Measurements from ENCODE around the gene RELCH.

RELCH gene

DNA sequence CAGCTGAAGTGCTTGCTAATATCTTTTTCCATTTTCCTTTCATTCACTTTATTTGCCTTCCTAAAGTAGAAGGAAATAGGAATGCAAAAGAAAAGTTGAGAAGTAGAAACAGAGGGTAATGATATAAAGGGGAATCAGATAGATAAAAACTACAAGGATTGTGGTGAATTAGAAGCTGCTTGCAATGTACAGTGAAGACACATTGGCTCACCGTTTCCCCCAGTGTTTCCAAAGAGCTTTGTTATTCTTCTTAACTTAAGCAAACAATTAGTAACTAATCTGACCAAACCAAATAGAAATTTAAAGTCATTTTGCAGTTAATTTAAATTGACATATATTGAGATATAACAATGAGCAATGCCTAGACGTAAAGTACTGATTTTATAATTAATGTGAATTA lies 63.4 kb downstream of the RELCH start:
- DNase-seq, result no peak

DNA sequence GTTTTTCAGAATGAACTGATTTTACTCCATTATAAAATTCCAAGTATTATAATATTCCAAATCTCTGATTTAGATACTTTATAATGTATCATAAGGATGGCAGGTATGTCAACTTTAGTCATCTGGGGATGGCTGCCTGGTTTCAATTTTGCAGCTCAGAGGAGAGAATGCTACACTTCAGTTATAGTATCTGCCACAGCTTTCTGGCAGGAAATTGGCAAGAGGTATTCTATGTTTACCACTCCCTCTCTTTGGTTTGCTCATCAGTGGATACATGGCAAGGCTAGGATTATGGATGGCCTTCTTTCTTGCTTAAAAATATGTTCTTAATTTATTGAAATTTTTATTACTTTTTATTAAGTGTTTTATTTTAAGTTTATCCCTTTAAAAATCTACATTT lies 71.0 kb downstream of the RELCH start:
- no peak for DNase-seq

DNA sequence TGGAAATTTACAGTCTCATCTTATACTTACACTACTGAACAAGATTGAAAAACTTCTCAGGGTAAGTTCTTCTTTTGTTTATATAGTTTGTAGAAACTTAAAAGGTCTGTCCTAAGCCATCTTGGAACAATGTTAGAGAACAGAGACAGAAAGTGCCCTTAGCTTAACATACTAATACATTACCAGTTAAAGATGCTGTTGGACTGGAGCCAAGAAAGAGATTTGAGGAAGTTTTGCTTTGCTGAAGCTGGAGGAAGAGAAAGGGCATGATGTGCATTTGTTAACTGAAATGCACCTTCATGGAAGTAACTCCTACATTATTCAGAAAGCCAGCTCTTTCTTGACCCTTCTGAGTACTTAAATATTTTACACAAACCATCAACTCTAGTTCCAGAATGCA lies 71.6 kb downstream of the RELCH start:
- DNase-seq, result peak; percentile 60 to 96 (median 86)

DNA sequence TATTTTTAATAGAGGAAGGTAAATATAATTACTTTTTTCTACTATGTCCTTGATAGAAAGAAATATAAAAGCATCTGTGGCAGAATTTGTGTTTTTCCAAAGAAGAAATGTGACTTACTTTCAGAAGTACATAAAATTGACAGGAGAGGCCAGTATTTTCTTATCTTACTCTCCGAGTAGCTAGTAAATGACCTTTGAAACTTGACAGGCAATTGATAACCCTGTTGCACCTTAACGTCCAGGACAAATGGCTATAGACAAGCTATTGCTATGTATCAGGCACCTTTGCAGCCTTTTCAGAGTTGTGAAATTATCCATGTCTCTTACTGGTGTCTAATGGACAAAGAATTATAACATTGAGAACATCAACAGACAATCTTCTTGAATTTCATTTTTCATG lies 75.0 kb downstream of the RELCH start:
- no peak for DNase-seq

DNA sequence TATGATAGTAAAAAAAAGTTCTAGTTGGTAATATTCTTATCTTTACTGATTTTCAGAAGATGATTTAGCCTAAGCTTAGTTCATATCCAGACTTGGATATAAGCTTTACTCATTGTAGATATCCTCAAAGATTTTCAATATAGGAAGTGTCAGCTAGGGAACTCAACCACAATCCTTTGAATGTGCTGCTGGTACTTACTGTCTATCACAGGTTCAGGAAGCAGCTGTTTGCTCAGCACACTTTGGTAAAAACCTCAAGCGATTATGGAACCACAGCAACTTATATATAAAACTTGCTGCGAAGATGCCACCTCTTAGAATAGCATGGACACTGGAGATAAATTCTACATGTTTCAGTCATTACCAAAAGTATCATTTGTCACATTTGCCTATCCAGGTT lies 77.9 kb downstream of the RELCH start:
- DNase-seq, result peak in 3 of 4 experiments; percentile 24 to 56 (median 44)

DNA sequence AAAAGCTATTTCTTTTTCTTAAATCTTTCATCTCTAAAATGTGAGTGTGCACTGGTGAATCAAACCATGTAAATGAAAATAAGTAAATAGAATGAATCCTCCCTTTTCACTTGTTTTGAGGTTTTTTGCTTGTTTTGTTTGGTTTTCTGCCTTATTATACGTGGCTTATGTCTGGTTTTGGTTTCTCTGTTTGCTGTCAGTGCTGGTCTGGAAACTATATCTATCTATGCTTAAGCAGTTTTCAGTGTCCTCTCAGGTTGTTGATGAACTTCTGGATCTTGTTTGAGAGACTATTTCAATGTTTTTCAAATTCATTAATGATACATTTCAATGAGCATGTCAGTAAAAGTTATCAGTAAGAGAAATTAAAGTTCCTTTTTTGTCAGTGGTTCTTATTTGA lies 90.0 kb downstream of the RELCH start:
- no peak for DNase-seq

DNA sequence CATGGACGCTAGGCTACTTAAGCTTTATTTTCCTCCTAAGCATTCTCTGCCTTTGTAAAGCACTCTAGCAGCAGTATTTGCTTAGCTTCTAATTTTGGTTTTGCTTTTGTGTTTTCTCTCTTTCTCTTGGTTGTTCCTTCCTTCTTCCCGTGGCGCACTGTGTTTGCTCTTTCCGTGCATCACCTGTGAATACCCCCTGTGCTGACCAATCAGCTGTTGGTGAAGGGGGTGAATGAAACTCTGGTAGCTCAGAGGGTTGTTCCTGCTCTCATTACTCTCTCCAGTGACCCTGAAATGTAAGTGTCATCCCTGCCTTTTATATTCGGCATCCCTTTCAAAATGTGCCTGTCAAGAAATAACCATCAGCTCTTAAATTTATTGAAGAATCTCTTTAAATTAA lies 92.5 kb downstream of the RELCH start:
- DNase-seq, result no peak

DNA sequence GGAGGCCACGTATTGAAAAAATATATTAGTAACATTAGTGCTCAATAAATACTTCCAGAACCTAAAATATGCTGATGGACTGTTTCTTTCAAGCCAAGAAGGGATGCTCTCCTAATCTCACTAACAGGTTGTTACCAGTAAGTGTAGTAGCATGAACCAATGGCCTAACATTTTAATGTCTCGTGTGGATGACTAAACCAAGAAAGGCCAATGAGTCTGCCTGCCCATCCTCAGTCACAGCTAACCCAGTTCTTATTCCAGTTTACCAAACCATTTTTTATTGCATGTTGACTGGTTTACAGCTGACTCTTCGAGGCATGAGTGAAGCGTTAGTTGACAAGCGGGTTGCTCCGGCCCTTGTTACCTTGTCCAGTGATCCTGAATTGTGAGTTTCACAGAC lies 93.0 kb downstream of the RELCH start:
- no peak for DNase-seq

DNA sequence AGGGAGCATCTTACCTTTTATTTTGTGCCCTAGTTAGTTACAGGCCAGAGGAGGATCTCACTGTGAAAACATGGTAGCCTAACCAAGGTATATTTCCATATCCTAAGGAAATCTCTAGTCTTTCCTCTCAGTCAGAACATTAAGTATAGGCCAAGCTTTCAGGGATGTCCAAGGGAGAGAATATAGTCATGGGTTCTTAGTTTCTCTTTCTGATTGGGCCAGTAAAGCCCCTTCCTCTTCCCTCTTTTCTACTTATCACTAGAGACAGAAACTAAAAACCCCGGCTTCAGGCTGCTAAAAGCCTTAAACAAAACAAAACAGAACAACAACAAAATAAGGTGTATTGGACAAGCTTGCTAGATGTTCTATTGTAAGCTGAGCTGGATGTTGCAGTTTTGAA lies 93.7 kb downstream of the RELCH start:
- DNase-seq, result peak in 2 of 4 experiments; percentile 24 to 32

DNA sequence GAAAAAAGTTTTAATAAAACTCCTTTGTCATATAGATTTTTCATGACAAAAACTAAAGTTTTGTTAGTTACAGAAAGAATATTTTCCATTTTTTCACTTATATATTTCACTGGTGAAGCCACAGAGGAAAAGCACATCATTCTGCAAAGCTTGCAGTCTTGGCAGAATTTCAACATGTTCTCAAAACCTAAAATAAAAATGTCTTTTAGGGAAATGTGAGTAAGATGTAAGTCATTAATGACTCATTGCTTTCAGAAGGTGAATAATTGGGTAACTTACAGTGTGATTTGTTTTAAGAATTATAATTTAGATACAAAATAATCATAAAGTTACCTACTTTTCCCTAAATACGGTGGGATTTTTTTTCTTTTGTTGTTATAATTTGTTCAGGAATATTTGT lies 94.6 kb downstream of the RELCH start:
- peak; percentile 53 to 90 (median 72) for DNase-seq

DNA sequence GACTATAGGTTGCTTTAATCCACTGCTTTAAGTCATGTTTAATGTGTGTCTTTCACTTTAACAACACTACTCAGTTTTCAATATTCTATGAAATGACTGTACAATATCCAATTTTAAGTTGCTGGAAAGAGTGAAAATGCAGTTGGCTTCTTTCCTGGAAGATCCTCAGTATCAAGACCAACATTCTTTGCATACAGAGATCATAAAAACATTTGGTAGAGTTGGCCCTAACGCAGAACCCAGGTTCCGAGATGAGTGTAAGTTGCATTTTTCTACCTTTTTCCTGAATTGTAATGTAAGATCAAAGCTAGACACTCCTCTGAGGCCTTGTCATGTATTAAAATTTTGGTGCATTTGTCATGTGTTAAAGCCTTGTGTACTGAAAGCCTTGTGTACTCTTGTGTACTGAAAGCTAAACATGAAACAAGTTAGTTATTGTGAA lies 95.2 kb downstream of the RELCH start:
- no peak for DNase-seq

DNA sequence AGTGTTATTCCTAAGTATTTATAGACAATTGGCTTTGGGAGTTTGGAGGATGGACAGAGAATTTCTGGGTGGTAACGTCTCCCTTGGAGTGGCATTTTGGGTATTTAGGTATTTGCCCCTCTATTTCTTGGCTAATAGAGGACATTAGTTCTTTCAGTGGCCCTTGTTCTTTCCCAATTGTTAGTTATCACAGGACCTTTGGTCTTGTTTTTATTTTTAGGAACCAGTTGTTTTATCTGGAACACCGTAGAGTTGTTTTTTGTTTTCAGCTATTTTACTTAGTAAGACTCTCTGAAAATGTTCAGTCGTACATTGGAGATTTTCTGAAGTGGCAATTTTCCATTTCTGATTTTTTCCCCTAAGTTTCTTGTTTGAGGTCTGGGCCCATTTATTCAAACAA lies 97.6 kb downstream of the RELCH start:
- peak in 1 of 4 experiments; percentile 25 for DNase-seq

DNA sequence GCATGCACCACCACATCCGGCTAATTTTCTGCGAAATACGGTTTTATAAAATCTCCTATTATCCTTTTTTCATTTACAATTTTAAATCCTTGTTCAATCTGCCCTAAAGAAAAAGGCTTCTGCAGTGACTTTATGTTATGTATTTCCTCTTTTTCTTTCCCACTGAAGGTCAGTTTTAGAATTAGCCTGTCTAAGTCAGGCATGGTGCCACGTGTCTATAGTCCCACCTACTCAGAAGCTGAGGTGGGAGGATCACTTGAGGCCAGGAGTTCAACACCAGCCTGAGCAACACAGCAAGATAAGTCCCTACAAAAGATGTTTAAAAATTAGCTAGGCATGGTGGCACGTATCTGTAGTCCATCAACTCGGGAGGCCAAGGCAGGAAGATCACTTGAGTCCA lies 98.2 kb downstream of the RELCH start:
- DNase-seq, result peak in 3 of 4 experiments; percentile 45 to 70 (median 66)

DNA sequence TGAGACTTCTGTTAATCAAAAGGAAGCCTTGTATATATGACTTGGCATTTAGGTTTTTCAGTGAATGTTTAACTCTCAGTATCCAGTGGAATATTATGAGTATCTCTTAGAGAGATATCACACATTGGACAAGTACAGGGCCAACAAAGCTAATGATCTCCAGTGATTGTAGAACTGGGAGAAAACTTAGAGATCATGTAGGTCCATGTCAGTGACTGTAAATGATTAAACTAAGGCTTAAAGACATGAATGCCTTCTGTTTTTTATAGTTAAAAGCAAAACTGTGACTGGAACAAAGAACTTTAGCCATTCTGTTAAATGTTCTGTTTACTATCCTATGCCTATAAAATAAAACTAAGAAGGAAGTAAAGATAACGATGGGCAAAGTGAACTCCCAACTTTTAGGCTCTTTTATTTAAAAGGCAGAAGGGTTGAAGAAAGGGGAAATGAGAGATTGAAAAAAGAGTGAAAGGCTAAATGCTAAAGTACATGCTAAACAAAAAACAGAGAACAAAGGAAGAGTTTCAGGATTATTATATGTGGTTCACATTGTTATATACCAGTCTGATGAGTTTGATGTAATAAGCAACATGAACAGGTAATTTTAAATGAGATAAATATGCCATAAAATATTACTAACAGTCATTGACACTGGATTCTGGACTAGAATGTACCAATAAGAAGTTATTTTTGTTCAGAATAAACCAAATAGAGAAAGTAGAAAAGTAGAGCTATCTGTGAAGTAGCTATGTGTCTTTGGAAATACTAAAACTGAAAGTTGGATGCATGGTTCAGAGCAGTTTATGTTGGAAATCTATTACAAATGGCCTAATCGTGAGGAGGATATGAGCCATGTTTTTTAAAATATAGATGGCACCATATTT lies 101.0 kb downstream of the RELCH start:
- DNase-seq, result peak in 2 of 4 experiments; percentile 24 to 43

DNA sequence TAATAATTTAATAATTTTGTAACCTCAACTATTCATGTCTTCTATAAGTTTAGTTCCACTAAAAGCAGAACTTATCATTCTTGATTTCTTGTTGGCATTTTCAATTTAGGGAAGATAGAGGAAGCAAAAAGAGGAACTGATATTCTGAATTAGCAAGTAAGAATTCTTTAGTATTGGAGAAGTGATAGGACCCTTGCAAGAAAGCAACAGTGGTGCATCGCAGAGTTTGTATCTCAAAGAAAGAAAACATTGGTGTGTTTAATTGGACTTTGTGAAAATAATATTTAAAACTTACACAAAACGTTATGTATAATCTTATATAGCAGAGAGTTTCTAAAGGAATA lies 101.6 kb downstream of the RELCH start:
- peak; percentile 22 to 88 (median 58) for DNase-seq

DNA sequence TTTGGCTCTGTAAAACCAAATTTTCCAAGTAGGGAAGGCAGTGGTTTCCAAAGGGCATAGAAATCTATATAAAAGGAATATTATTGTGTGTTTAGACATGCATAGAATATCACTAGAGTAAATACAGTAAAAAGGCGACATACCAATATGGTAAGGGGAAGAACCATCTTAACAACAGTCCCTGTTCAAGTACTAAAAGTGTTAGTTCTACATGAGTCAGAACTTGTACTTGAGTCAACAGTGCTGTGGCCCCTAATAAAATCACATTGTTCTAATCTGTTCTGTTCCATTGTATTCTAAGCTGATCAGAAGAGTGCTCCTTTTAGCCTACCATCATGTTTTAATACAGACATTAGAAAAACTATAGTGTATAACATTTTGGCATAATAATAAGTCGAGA lies 102.0 kb downstream of the RELCH start:
- DNase-seq, result peak in 2 of 4 experiments; percentile 36 to 41

DNA sequence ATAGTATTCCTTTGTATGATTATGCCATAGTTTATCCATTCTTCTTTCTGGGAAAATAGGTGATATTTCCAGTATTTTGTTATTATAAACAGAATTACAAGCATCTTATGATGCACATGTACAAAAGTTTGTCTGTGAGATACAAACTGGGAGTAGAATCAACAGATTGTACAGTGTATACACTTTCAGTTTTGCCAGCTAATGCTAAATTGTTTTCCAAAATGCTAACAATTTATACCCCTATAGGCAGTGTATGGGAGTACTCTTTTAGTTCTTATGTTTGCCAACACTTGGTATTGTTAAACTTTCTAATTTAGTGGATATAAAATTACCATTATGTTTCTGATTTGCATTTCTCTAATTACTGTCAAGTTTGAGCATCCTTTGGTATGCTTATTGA lies 107.0 kb downstream of the RELCH start:
- no peak for DNase-seq

DNA sequence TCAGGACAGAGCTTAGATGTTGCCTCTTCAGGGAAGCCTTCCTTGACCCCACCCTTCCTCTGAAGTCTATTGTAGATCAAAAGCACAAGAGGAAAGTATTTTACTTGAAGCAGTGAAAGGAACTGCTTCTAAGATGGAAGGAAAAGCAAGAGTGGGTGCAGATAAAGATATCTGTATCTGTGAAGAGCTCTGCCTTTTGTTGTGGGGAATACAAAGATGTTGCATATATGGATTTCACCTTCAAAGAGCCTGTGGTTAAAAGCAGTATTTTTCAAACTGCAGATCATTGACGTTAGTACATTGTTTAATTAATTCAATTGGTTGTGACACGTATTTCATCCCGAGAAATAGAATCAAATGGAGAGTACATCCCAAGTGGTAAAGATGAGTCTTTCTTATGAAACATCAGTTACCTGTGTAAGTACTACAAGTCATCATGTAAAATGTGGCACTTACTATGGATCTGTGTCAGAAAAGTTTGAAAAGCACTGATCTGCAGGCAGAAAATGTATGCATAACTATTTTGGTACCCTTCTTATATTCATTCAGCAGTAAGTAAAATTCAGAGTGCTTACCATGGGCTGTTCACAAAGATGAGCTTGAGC lies 113.4 kb downstream of the RELCH start:
- DNase-seq, result no peak

DNA sequence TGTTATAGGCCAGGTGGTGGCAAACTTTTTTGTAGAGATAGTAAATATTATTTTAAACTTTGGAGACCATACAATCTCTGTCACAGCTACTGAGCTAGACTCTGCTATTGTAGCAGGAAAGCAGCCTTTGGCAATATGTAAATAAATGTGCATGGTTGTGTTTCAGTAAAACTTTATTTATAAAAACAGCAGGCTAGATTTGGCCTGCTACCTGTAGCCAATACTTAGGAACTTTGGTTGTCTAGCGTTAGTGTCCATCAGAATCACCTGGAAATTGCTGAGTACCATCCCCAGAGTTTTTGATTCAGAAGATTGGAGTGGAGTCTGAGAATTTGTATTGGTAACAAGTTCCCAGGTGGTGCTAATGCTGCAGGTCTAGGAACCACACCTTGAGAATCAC lies 114.3 kb downstream of the RELCH start:
- DNase-seq, result no peak

DNA sequence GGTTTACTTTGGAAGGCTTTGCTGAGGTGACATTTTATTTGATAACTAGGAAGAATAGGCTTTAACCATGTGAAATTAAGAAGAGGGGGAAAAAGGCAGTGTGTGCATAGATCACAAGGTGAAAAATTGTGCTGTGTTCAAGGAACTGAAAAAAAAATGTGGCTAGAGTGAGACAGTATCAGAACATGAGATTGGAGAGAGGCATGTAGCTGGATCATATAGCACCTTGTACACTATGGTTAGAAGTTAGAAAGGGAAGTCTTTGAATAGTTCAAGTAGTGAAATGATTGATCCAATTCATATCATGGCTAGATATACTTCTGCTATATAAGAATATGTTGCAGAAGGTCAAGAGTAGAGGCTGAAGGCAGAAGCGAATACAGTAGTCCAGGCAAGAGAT lies 125.8 kb downstream of the RELCH start:
- no peak for DNase-seq

DNA sequence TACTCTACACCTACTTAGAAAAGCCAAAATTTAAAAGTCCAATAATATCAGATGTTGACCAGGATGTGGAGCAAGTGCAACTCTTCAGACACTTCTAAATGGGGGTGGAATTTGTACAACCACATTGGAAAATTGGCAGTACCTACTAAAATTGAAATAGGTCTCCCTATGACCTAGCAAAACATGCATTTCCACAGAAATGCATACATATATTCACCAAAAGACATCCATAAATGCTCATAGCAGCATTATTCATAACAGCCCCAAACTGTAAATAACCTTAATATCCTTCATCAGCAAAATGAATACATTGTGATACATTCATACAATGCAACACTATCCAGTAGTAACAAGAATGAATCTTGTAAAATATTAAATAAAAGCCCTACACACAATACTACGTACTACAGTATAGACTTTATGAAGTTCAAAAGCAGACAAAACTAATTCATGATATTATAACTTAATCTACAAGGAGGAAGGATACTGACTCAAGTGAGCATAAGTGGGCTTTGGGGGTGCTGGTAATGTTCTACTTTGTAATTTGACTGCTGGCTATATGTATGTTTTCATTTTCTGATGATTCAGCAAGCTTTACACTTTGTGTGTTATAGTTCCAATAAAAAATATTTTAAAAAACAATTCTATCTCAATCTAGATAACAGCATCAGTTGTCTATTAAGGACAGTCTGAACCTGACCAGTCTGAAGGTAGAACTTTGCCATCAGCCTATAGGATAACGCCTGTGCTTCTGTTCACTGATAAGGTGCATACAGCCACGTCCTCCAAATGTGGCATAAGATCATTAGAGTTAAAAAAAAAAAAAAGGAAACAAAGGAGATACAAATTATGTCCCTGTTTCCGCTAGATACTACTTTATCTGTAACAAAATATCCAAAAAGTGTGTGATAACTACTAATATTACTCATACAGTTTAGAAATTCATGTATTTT lies 131.4 kb downstream of the RELCH start:
- no peak for DNase-seq

DNA sequence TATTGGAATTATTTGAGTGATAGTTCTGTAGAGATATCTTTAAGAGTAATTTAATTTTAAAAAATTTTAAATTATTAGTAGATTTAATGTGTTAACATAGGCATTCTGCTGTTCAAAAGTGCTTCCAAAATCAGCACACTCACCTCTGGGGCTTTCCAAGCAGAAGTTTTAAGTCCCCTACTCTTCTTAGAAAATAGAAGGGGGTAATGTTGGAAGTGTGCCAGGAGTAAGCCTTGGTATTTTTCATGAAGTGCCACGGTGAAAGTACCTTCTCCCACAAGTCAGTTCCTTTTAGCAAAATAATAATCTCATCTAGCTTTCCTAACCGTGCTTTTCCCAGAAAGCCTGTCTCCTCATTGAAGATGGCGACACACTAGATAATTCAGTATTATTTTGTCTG lies 134.1 kb downstream of the RELCH start:
- no peak for DNase-seq

Measured in suppressor macrophage (primary cell).